ENCODE results near the gene LARP1. TPM values are rescaled to one million over a fixed set of nuclear protein-coding genes. Genes with fewer than 3 reads are reported as not detected.

Gene LARP1
- total and polyA plus RNA-seq, 8 donors = 35.8 to 195 (median 117) TPM

GRCh38 chr5:154721481-154722058 is 33.6 kb upstream of the LARP1 start:
- peak in 2 of 4 donors; percentile 22 to 28 for ATAC-seq
- Histone ChIP-seq H3K9me3 (no peaks in the 10 kb centered on the region), H3K36me3 (no peaks in the 10 kb centered on the region), H3K4me1 (peaks cover 0 to 9% (median 3%) of the 10 kb centered on the region in 3 donors), H3K4me3 (no peak overlapping the region), H3K27ac (no peak overlapping the region), H3K27me3 (no peaks in the 10 kb centered on the region)
- DNase-seq = no peak
- TF ChIP-seq CTCF (IDR thresholded peaks at IDR 0.05) = no peak
- WGBS, 2 donors = 81 to 91% methylated on average over 5 of the region's 5 CpGs
- FAIRE-seq = no peak
- intact Hi-C loops (cut with DNase I) = no loop called here

DNA sequence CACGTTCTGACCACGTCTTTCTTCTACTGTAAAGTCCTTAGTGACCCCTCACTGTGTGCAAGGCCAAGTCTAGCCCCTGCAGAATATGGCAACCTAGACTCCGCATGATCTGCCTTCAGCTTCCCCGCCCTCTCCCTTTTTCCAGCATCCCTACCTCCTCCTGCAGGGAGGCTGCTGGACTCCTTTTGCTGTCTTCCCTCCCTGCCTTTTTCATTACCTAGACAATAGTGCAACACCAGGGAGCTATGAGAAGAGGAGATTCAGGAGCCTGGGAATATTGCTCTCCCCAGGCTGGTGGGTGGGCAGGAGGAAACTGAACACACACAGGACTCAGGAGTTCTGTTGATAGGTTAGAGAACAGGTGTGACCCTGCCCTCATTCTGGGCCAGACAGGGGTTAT is 33.1 kb upstream of the LARP1 start:
- Histone ChIP-seq H3K4me3 (no peak overlapping the region), H3K9me3 (no peaks in the 10 kb centered on the region), H3K27ac (no peak overlapping the region), H3K4me1 (peaks cover 0 to 9% (median 6%) of the 10 kb centered on the region in 3 donors), H3K36me3 (no peaks in the 10 kb centered on the region), H3K27me3 (no peaks in the 10 kb centered on the region)
- no peak for FAIRE-seq
- no peak for DNase-seq
- 84 to 92% methylated on average over 4 of the region's 4 CpGs for WGBS, 2 donors
- TF ChIP-seq CTCF (IDR thresholded peaks at IDR 0.05) = no peak
- intact Hi-C loops (cut with DNase I) = no loop called here
- ATAC-seq = no peak

DNA sequence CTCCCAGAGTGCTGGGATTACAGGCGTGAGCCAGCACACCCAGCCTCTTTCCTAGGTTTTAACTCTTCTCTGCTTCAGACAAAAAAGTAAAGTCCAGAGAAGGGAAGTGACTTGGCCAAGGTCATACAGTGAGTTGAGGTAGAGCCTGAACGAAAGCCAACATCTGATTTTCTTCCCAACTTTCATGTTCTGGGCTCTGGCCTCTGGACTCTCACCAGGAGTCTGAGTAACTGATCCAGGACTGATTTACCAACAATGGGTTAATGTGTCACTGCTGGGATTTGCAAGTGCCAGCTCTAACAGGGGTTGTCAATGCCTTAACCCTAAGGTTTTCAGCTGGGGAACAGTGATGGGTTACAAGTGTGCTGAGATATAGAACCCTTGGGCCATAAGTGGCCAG is 32.2 kb upstream of the LARP1 start:
- no peak for TF ChIP-seq CTCF (IDR thresholded peaks at IDR 0.05)
- DNase-seq = no peak
- intact Hi-C loops (cut with DNase I) = no loop called here
- Histone ChIP-seq H3K27ac (no peak overlapping the region), H3K27me3 (no peaks in the 10 kb centered on the region), H3K4me3 (no peak overlapping the region), H3K36me3 (no peaks in the 10 kb centered on the region), H3K4me1 (peaks cover 0 to 9% (median 8%) of the 10 kb centered on the region in 3 donors), H3K9me3 (no peaks in the 10 kb centered on the region)
- WGBS, 2 donors = 59 to 68% methylated on average over 2 of the region's 2 CpGs
- peak in 3 of 4 donors; percentile 9 to 62 (median 46) for ATAC-seq
- no peak for FAIRE-seq

GRCh38 chr5:154723740-154724505 is 31.3 kb upstream of the LARP1 start:
- FAIRE-seq (no peak), ATAC-seq (peak; percentile 57 to 82 (median 74)), DNase-seq (no peak)
- H3K36me3 ChIP-seq = no peaks in the 10 kb centered on the region
- H3K4me3 ChIP-seq = no peak overlapping the region
- intact Hi-C loops (cut with DNase I) = no loop called here
- H3K27me3 ChIP-seq = no peaks in the 10 kb centered on the region
- H3K9me3 ChIP-seq = no peaks in the 10 kb centered on the region
- WGBS, 2 donors = 60 to 68% methylated on average over 2 of the region's 2 CpGs
- TF ChIP-seq CTCF (IDR thresholded peaks at IDR 0.05) = no peak
- H3K27ac ChIP-seq = peak overlapping the region in 2 of 4 donors; percentile 7 to 68
- peaks cover 0 to 9% (median 8%) of the 10 kb centered on the region in 3 donors for H3K4me1 ChIP-seq

GRCh38 chr5:154727361-154727760 is 27.8 kb upstream of the LARP1 start:
- no peaks in the 10 kb centered on the region for H3K9me3 ChIP-seq
- ATAC-seq (no peak), DNase-seq (no peak), FAIRE-seq (no peak)
- H3K4me1 ChIP-seq = peaks cover 0 to 9% (median 8%) of the 10 kb centered on the region in 3 donors
- H3K27me3 ChIP-seq = no peaks in the 10 kb centered on the region
- no peak overlapping the region for H3K4me3 ChIP-seq
- H3K36me3 ChIP-seq = no peaks in the 10 kb centered on the region
- H3K27ac ChIP-seq = no peak overlapping the region
- 32 to 37% methylated on average over 1 of the region's 1 CpG for WGBS, 2 donors
- no peak for TF ChIP-seq CTCF (IDR thresholded peaks at IDR 0.05)
- intact Hi-C loops (cut with DNase I) = no loop called here
